G401.6 (cell line): Measurements from ENCODE around the gene EGFL8.

Source experiments
- FAIRE-seq: peaks from 2 replicates; lab custom pipeline; 2012; peaks lifted over from hg19 to GRCh38; lab: Jason Lieb, UNC

The EGFL8 gene

DNA sequence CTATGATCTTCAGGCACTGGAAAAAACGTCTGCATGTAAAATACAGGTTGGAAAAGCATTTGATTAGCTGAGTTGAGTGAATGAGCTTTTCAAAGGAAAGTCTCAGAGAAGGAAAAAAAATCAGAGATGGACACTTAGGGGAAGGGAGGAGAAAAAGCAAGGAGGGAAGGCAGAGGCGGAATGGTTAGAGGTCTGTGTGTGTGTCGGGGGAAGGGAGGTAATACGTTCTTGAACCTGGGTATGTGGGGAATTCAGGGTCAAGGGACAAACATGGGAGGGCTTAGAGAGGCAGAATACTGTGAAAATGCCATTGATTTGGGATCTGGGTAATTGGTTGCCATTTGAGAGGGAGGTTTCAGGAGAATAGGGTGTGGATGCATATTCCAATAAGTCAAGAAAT is 17.7 kb upstream of the EGFL8 start:
- FAIRE-seq: no peak

DNA sequence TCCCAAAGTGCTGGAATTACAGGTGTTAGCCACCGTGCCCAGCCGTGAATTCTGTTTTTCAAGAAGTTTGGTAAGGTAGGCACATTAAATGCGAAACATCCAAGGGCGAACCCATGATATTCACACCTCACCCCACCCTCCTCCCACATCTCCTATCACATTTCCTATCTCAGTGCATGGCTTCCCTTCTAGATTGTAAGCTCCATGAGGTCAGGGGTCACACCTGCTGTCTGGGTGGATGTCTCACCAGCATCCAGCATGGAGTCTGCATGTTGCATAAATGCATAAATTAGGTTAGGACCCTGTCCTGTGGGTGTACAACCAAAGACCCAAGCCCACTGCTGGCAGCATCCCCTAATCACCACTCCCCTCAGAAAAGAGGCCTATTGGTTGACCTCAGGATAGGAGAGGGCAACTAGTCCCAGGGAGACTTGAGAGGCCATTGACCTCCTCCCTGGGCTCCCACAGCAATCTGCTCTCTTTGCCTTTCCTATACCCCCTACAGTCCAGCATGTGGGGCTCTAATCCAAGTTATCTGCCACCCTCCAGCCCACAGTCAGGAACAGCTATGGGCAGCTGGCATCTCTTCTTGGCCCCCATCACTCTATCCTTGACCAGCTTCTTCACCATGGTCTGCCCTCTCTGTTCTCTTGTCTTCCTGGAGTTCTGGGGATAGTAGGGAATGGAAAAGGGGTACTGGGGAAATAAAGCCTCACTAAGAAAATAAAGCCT is 16.8 kb upstream of the EGFL8 start:
- no peak for FAIRE-seq

DNA sequence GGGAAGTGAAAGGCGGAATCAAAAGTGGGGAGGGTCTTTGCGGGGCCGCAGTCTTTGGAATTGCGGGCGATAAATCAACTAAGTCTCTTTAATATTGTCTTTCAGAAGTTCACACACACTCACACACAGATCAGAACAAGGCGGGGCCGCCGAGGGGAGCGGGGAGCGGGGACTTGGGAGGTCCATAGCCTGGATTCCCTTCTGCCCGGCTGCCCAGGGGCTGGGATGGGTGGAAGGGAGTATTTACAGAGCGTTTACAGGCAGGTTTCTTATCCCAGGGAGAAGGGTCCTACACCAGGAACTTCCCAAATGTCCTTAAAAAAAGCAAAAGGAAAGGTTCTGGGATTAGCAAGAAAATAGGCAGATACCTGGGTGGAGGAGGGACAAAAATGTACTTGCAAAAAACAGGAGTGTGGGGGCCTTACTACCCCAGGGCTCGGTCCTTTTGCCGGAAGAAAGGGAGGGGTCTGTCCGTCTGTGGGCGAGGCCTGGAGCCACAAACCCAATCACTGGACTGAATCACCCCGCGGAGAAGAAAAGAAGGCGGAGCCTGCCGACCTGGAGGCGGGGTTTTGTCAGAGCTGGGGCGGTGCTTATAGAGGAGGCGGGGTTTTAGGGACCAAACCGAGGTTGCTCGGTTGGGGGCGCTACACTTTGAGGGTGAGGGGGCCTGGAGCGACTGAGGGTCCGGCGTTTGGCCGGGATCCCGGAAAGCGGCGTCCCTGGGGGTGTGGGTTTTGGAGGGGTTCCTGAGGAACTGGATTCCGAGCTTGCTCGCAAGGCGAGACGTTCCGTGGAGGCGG is 15.9 kb upstream of the EGFL8 start:
- FAIRE-seq: no peak

DNA sequence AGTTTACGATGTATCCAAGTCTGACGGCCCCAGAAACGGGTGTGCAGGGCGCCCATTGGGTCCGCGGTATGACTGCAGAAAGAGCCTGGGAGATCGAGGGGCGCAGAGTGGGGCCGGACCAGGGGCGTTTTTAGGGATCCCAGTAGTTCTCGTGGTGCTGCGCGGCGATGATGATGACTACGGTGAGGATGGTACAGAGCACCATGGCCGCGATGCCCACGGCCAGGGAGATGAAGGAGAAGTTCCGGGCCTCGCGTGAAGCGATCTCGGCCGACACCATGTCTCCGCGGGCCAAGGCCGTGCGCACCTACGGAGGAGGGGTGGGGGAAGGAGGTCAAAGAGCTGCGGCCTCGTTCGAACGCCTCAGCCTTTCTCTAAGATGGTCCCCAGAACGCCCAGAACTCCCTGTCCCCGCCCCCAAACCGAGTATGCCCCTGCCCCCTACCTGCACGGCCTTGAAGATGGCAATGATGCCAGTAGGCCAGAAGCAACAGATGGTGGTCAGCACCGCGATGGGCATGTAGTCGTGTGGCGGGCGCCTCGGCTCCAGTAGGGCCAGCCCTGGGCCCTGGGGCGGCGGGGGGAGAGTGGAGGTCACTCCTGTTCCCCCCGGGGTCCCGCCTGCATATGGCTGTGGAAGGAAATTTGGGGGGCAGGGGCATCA is 15.2 kb upstream of the EGFL8 start:
- FAIRE-seq: no peak

DNA sequence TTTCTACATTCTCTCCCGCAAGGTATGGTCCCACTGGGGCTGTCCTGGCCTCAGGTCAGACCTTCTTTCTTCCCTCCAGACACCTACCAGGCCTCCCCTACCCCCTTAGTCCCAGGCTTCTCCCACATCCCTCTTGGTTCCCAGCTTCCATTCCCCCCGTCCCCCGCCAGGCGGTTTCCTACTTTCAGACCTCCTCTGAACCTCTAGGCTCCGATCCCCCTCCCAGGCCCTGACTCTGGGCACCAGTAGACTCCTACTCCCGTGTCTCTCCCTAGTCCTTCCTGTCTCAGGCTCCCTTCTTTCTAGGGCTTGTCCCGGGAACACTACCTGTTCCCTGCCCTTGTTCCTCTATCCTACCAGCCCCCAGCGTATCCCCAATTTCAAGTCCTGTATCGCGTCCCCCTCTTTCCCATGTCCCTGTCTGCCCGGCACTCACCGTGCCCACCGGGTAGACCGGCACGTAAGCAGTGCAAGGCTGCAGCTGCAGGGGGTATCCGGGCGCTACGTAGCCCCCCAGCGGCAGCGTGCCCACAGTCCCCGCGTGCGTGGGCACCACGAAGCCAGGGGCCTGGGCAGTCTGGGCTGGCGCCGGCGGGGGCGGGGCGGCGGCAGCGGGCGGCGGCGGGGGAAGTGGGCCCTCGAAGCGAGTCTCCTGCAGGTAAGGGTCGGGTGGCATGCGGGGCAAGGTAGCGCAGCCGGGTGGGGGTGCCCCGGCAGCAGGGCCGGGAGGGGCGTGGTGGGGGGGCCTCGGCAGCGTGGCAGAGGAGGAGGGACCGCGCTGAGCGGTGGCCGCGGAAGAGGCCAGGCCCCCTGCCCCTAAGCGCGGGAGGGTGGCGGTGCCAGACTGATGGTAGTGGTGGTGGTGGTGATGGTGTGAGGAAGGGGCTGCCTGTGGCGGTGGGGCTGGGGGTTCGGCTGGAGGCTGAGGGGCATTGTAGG is 14.2 kb upstream of the EGFL8 start:
- no peak for FAIRE-seq

DNA sequence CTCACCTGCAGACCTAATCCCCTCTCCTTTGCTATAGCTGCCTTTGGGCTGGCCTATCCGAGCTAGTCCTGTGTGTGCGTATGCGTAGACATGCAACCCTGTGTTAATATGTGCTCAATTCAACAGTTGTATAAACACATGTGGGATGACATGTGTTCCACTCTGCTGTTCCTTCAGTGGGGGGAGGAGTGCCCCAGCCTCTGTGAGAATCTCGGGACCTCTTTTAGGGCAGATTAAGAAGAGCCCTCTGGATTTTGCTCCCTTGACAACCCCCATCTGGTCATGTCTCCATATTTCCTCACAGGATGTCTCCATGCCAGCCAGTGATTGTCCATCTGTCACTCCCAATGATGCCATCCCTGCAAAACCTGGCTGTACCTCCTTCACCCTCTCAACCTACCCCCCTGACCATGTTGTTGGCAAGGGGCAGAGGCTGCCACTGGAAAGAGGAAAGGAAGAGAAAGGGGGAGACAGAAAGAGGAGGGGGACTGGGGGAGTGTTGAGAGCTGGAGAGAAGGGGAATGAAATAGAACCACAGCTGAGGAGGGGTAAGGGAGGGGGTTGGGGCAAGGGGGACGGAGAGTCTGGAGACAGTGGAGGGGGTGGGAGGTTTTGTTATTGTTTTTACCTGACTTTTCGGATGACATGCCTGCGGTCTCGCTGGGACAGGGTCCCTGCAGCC is 13.1 kb upstream of the EGFL8 start:
- FAIRE-seq: no peak

DNA sequence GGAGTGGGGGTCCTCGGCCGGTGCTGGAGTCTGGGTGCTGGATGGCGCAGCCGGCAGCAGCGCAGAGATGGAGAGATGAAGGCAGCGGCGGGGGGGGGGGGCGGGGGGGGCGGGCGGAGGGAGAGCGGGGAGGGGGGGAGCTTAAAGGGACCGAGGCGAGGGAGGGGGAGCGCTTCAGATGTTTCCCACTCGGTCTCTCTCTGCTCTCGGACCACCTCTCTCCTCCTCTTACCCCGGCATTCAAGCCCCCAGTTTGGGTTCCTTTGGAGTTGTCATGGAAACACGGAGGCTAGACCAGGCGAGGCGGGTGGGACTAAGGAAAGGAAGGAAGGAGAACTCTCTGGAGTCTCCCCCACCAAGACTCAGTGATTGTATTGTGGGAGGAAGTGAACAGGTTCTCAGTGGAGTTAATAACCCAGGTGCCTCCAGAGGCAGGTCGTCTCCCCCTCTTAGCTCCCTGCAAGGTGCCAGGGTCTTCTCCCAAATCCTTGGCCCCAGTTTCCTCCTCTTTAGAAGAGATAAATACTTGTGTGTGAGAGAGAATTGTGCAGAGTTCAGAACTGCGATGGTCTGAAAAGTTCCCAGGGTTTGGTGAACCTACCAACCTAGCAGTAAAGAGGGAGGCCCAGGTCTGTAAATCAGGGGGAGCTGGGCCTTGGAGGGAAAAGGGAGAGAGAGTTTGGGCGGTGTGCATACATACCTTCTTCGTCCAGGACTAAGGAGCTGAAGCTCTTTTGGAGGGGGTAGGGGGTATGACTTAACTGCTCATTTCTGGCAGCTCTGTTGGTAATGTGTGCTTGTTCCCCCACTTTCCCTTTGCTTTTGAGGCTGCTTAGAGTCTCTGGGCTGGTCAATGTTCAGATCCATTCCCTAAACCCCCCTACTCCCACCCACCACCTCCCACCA is 12.3 kb upstream of the EGFL8 start, which contains the start of gene PRRT1:
TSS of gene PRRT1 (minus strand) at position 77 of the 906 bp plus-strand sequence. CDS start 112 bp downstream, outside the sequence.
- no peak for FAIRE-seq

DNA sequence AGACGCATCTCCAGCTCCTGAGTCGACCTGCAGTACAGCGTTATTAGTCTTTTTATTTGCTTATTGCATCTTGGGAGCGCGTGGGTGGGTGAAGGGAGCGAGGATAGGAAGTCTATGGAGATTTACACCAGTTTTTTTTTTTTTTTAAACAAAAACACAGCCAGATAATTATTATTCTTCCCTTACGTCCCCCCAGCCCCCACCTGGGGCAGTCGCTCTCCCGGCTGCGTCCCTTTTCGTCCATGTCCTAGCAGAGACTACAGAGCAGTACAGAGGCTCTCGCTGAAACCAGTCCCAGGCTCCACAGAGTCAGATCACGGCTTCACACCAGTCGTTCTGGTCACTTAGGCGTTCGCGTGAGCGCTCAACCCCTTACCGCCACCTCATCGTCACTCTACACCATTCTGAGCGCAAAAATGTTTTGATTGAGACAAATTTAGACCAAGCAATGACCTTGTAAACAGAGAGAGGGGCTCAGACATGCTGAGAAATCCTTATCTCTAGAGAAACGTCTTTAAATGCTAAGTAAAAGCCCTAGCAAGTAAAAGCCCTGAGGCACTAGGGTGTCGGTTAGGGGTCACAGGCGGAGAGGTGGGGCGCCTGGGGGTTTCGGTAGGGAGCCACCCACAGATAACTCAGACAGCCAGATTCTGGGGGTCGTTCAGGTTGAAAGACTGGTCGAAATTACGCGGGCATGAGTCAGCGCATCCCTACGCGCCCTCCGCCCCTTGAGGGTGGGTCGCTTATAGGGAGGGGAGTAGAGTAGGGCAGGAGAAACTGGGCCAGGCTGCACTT is 11.4 kb upstream of the EGFL8 start:
- no peak for FAIRE-seq

DNA sequence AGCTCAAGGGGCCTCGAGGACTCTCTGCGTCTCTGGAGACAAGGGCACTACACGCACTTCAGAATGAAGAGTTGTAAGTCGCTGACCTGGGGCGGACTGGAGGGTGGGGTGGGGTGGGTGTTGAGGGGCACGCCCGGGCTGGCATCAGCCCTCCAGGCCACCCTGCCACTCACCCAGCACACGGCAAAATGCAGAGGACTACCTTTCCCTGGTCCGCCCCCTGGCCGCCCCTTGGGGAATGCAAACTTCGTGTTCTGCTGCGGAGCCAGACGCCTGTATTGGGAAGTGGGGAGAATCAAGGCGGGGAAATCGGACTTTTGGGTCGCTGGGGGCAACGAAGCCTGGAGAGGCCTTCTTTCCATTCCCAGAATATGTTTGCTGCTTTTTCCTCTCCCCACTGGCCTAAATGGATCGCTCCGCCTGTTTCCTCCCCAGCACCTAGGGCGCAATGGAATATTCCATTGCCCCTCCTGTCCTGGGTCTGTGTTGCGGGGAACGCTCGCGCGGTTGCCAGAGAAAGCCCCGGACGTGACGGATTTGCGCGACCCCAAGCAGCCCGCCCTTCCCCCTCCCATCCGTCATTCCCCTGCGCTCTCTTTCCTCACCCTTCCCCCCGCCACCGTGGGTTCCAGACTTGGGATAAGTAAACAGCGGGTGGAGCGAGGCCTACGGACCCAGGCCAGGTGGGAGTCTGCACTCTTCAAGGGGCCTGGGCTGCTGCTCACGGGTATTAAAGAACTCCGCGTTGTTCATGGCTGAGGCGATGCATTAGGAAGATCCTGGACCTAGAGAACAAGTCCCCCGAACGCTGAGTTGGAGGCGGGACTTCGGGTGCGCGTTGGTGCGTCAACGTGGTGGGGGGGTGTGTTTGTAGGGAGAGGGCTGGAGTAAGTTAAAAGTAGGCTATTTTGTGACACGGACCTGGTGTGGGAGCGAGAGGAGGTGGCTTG is 10.6 kb upstream of the EGFL8 start, which contains the start of gene PPT2:
TSS of gene PPT2 (plus strand) at position 578 of the 950 bp plus-strand sequence. CDS start 454 bp downstream, outside the sequence.
- peak; percentile 88 for FAIRE-seq

DNA sequence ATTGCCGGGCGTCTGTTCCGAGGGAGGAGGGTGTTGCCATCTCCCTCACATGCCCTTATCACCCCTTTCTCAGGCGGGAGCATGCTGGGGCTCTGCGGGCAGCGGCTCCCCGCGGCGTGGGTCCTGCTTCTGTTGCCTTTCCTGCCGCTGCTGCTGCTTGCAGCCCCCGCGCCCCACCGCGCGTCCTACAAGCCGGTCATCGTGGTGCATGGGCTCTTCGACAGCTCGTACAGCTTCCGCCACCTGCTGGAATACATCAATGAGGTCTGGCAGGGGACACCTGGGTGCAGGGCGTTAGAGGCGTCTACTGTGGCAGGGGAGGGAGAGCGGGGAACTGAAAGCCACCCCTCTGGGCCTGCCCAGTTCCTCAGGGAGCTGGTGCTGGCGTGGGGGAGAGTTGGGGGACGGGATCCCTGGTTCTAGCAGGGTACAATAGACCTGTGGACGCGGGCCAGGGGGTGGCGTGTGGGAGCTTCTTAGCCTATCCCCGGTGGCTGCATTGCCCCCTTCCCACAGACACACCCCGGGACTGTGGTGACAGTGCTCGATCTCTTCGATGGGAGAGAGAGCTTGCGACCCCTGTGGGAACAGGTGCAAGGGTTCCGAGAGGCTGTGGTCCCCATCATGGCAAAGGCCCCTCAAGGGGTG is 9.8 kb upstream of the EGFL8 start:
- no peak for FAIRE-seq

DNA sequence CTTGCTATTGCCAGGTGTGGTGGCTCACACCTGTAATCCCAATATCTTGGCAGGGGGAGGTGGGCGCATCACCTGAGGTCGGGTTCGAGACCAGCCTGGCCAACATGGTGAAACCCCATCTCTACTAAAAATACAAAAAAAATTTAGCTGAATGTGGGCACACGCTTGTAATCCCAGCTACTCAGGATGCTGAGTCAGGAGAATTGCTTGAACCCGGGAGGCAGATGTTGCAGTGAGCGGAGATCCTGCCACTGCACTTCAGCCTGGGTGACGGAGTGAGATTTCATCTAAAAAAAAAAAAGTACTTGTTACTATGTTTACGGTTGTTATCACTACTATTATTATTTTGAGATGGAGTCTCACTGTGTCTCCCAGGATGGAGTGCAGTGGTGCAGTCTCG is 7.5 kb upstream of the EGFL8 start:
- FAIRE-seq: no peak

DNA sequence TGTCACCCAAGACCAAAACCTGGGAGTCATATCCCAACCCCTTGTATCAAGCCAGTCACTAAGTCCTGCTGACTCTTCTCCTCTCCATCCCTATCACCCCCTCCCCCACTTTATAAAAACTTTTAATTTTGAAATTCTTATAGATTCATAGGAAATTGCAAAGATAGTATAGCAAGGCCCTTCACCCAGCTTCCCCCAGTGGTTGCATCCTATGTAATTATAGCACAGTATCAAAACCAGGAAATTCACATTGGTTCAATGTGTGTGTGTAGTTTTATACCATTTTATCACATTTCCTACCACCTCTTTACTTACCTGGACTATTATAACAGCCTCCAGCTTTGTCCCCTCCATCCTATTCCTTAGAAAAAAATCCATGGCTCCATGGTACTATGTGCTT is 6.3 kb upstream of the EGFL8 start:
- FAIRE-seq: no peak

DNA sequence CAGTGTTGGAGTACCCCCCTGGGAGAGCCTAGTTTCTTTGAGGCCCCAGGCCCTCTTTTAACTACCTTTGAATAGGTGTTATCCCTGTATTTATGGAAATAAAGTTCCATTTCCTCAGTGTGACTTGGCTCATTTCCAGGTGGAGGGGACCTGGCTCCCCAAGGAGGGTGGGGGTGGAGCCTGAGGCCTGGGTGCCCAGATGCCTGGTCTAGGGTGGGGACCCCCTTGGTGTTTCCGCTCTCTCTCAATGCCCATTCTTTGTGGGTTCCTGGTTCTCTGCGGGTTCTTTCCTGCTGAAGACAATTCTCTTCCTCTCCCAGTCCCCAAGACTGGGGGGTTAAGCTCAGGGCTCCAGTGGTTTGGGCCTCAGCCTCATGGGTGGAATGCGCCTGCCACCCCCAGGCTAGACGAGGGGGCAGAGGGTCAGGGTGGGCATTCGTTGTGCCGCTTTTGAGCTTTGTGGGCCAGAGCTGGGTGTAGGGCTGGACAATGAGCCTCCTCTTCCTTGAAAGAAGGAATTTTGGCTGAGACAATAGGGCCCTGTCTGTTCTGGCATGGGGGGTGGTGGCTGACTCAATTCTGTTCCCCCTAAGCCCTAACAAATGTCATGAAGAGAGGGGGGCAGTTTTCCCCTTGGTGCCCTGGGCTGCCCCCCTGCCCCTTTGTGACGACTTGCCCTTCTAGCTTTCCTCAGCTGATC is 686 bp upstream of the EGFL8 start:
- no peak for FAIRE-seq

DNA sequence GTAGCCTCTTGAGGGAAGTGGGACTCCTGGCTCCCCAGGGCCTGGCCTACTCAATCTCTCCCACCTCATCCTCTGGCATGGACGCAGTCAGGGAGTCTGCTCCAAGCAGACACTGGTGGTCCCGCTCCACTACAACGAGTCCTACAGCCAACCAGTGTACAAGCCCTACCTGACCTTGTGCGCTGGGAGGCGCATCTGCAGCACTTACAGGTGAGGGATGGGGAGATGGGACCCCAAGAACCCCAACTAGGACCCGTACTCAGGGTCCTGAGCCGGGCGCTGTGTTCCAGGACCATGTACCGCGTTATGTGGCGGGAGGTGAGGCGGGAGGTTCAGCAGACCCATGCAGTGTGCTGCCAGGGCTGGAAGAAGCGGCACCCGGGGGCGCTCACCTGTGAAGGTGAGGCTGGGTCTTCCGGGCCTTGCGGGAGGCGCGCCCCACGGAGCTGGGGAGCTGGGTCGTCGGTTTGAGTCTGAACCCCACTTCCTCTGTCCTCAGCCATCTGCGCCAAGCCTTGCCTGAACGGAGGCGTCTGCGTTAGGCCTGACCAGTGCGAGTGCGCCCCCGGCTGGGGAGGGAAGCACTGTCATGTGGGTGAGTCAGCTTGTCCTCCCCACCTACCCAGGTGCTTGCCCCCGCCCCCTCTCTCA is 2.1 kb downstream of the EGFL8 start:
- no peak for FAIRE-seq

DNA sequence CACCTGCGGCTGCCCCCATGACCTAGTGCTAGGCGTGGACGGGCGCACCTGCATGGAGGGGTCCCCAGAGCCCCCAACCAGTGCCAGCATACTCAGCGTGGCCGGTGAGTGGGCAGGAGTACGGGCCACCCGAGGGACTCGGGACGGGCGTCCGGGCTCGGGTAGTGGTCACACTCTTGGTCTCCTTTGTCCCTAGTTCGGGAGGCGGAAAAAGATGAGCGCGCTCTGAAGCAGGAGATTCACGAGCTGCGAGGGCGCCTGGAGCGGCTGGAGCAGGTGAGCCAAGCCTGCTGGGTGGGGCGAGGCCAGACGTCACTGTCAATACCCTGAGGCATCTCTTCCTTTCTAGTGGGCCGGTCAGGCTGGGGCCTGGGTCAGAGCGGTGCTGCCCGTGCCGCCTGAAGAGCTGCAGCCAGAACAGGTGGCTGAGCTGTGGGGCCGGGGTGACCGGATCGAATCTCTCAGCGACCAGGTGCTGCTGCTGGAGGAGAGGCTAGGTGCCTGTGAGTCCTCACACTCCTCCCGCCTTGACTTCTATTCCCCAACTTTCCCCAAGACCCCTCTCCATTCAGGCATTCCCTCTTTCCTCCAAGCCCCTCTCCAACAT is 2.9 kb downstream of the EGFL8 start:
- no peak for FAIRE-seq

DNA sequence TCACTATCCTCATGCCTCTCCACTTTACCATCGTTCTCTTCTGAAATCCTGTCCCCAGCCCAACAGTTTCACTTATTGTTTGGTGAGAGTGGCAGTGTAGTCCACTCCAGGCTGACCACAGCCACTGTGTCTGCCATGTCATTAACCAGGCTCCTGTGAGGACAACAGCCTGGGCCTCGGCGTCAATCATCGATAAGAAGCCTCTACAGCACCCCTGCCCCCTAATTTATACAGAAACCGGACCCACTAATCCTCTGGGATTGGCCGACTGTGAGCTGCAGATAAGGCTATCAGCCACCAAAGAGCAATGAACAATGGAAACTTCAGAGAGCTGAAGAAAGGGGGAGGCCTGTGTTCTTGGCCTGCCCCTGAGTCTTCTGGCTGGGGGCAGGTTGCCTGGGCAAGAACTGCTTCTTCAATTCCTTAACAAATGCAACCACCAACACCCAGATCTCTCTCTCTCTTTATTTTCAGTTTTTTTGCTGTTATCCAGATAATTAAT is 3.4 kb downstream of the EGFL8 start:
- no peak for FAIRE-seq
